NOMO-1 treated with dmso at 0.1 percent for 144 hours (cell line): Measurements from ENCODE around the gene TMEM236.
"Not testable (repeated sequence)": the region's sequence is repeated elsewhere in the genome, so short reads cannot be mapped to it uniquely, and the experiment has no call there.

Experiments
- DNase-seq: peaks from one replicate; lab custom pipeline; 2025; ENCODE audit not compliant: unreplicated experiment; lab: John Stamatoyannopoulos, UW

TMEM236 gene

GRCh38 chr10:17751781-17752445 lies at the start of gene TMEM236:
Gene TMEM236 (plus strand): TSS chr10:17752201. CDS start chr10:17752296, 95 bp downstream.
- DNase-seq, result no peak

GRCh38 chr10:17703706-17704105 lies 48.3 kb upstream of the TMEM236 start:
- DNase-seq, result no peak

- DNase-seq, result no peak
These were observed 43.2 kb upstream of the TMEM236 start for GRCh38 chr10:17708821-17709220.

- DNase-seq, result no peak
These were observed 42.5 kb upstream of the TMEM236 start for GRCh38 chr10:17709492-17709891.

GRCh38 chr10:17710181-17710580 lies 41.8 kb upstream of the TMEM236 start:
- DNase-seq, result no peak

- DNase-seq, result no peak
These were observed 39.9 kb upstream of the TMEM236 start for GRCh38 chr10:17712053-17712452.

- DNase-seq, result no peak
These were observed 39.1 kb upstream of the TMEM236 start for GRCh38 chr10:17712717-17713471.

GRCh38 chr10:17713758-17714157 lies 38.2 kb upstream of the TMEM236 start:
- no peak for DNase-seq

- no peak for DNase-seq
These were observed 35.8 kb upstream of the TMEM236 start for GRCh38 chr10:17716161-17716560.

GRCh38 chr10:17722317-17723014 lies 29.5 kb upstream of the TMEM236 start:
- not testable (repeated sequence) for DNase-seq

- no peak for DNase-seq
These were observed 26.3 kb upstream of the TMEM236 start for GRCh38 chr10:17725703-17726102.

GRCh38 chr10:17729630-17730029 lies 22.4 kb upstream of the TMEM236 start:
- DNase-seq, result no peak

GRCh38 chr10:17730667-17731066 lies 21.3 kb upstream of the TMEM236 start:
- DNase-seq, result no peak

- no peak for DNase-seq
These were observed 20.5 kb upstream of the TMEM236 start for GRCh38 chr10:17731331-17732020.

GRCh38 chr10:17733620-17734019 lies 18.4 kb upstream of the TMEM236 start:
- no peak for DNase-seq

- no peak for DNase-seq
These were observed 17.4 kb upstream of the TMEM236 start for GRCh38 chr10:17734432-17735080.

- DNase-seq, result no peak
These were observed 16.6 kb upstream of the TMEM236 start for GRCh38 chr10:17735166-17735941.

GRCh38 chr10:17736223-17736622 lies 15.8 kb upstream of the TMEM236 start:
- no peak for DNase-seq

- no peak for DNase-seq
These were observed 14.7 kb upstream of the TMEM236 start for GRCh38 chr10:17737027-17737965.
